Gastrocnemius medialis (tissue), 4 donors: ENCODE measurements around the gene TCEAL3.
"Not testable (repeated sequence)": the region's sequence is repeated elsewhere in the genome, so short reads cannot be mapped to it uniquely, and the experiment has no call there.

Experiments
- CTCF ChIP-seq, 5 experiments: fragments of 450-650 bp in 3 of 5; fragments of 200-600 bp in 2 of 5; sonication (generic) in 2 of 5; IDR thresholded peaks in 4 of 5; conservative IDR thresholded peaks in 1 of 5; 1 replicate in 4 of 5; 2 replicates in 1 of 5; pipeline ENCODE4 v1.5.1; 2016 to 2019; ENCODE audit warnings: antibody characterized with exemption in 5 of 5, mild to moderate bottlenecking in 3 of 5, moderate library complexity in 3 of 5
- POLR2A ChIP-seq, 2 donors: fragments of 450-650 bp; IDR thresholded peaks; one replicate each; pipeline ENCODE4 v1.6.1; 2017; ENCODE audit warnings: antibody characterized with exemption in 2 of 2, mild to moderate bottlenecking in 2 of 2, moderate library complexity in 2 of 2

GRCh38 chrX:103657066-103657465 is 49.3 kb downstream of the TCEAL3 start:
- TF ChIP-seq CTCF (IDR thresholded peaks at IDR 0.05 in 4 of 5, conservative IDR thresholded peaks at IDR 0.05 in 1 of 5); POLR2A (IDR thresholded peaks at IDR 0.05): not testable (repeated sequence)
